Fibroblast of pulmonary artery (primary cell): ENCODE measurements around the gene PRICKLE2.
A peak's percentile ranks its signal among the peaks of the same experiment; 100 is the strongest.

Source experiments
- DNase-seq: peaks from one replicate; pipeline ENCODE4 v3.0.0-alpha.2; 2010; ENCODE audit warnings: low read depth
- H3K4me3 ChIP-seq: replicated peaks from 2 replicates; pipeline ENCODE4 v1.5.1; 2011; ENCODE audit warnings: low read depth, mild to moderate bottlenecking, control low read depth, low read length, moderate library complexity
- CTCF ChIP-seq: IDR thresholded peaks from 2 replicates; pipeline ENCODE4 v1.5.1; 2011; ENCODE audit warnings: mild to moderate bottlenecking, control low read depth, low read length, inconsistent platforms; ENCODE audit errors: missing control alignments

The PRICKLE2 gene

GRCh38 chr3:64155328-64155727 lies 69.9 kb downstream of the PRICKLE2 start:
- TF ChIP-seq CTCF = no peak
- DNase-seq = no peak
- no peak overlapping the region for H3K4me3 ChIP-seq

- DNase-seq = no peak
- no peak for TF ChIP-seq CTCF
- H3K4me3 ChIP-seq = no peak overlapping the region
Observed at GRCh38 chr3:64152676-64153466, 72.4 kb downstream of the PRICKLE2 start.

DNA sequence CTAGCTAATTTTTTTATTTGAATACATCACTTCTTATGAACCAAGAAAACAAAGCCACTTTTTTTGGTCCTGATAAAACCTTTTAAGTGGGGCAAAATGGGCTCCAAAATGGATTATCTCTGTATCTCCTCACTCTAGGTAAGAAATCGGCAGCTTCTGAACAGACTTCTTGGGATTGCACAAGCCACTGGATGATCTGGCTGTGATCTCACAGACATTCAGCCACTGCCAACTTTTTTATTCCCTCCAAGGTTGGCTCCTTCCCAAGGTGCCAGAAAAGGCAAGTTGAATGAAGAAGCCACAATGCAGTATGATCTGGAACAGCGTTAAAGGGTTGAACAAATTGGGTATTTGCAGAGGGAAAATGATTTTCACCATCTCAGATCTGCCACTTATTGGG lies 73.2 kb downstream of the PRICKLE2 start:
- TF ChIP-seq CTCF = no peak
- peak; percentile 91 for DNase-seq
- no peak overlapping the region for H3K4me3 ChIP-seq

DNA sequence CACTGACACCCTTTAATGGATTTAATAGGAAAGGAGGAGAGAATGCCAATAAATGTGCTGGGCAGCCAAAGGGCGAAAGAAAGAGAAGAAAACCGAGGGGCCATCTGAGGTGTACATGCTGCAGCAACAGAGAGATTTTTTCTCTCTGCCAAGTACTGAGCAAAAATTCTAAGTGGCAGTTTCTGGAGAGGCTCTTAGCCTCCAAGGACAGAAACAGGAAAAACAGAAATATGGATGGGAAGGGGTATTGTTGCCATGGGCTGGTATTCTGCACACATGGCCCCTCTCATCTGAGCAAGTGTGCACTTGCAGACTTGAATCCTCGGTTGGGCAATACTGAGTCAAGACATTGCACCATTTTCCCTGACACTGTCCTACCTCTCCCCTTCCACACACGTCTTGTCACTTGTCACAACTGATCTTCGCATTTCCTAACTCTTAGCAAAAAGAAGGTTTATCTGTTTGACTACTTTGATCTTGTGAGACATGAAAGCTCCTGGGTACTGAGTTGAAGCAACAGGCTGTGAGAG lies 73.9 kb downstream of the PRICKLE2 start:
- no peak overlapping the region for H3K4me3 ChIP-seq
- DNase-seq = no peak
- no peak for TF ChIP-seq CTCF

- TF ChIP-seq CTCF = no peak
- no peak overlapping the region for H3K4me3 ChIP-seq
- DNase-seq = peak; percentile 86
Observed at GRCh38 chr3:64150623-64151207, 74.6 kb downstream of the PRICKLE2 start.

- DNase-seq = no peak
- TF ChIP-seq CTCF = no peak
- H3K4me3 ChIP-seq = no peak overlapping the region
Observed at GRCh38 chr3:64149886-64150285, 75.4 kb downstream of the PRICKLE2 start.
